GM21526 (cell line): ENCODE measurements around the gene ZNF837.
A peak's percentile ranks its signal among the peaks of the same experiment; 100 is the strongest.
"Not testable (repeated sequence)": the region's sequence is repeated elsewhere in the genome, so short reads cannot be mapped to it uniquely, and the experiment has no call there.

Source experiments
- ATAC-seq: cut with Tn5 transposase; IDR thresholded peaks from one replicate; pipeline ENCODE4 v1.9.1; 2021; ENCODE audit warnings: moderate library complexity; ENCODE audit not compliant: unreplicated experiment, low FRiP score

ZNF837 gene

GRCh38 chr19:58351990-58352755, 28.7 kb downstream of the ZNF837 start:
- no peak for ATAC-seq

GRCh38 chr19:58351558-58351878, 29.3 kb downstream of the ZNF837 start:
- ATAC-seq: no peak

- no peak for ATAC-seq
These were observed 29.8 kb downstream of the ZNF837 start for GRCh38 chr19:58350871-58351557.

- ATAC-seq: no peak
These were observed 30.6 kb downstream of the ZNF837 start for GRCh38 chr19:58350001-58350861.

GRCh38 chr19:58349590-58349989, 31.2 kb downstream of the ZNF837 start:
- ATAC-seq: no peak

GRCh38 chr19:58348080-58348479, 32.8 kb downstream of the ZNF837 start:
- ATAC-seq: not testable (repeated sequence)

- ATAC-seq: peak; percentile 77
These were observed 33.6 kb downstream of the ZNF837 start for GRCh38 chr19:58346961-58347929.

- ATAC-seq: no peak
These were observed 35.3 kb downstream of the ZNF837 start for GRCh38 chr19:58345558-58345957.

- ATAC-seq: no peak
These were observed 41.8 kb downstream of the ZNF837 start for GRCh38 chr19:58338825-58339558.

GRCh38 chr19:58338336-58338735, 42.5 kb downstream of the ZNF837 start:
- ATAC-seq: no peak

- no peak for ATAC-seq
These were observed 44.0 kb downstream of the ZNF837 start for GRCh38 chr19:58336820-58337219.

GRCh38 chr19:58336216-58336615, 44.6 kb downstream of the ZNF837 start:
- ATAC-seq: no peak

- ATAC-seq: no peak
These were observed 45.2 kb downstream of the ZNF837 start for GRCh38 chr19:58335630-58336029.

- ATAC-seq: no peak
These were observed 46.1 kb downstream of the ZNF837 start for GRCh38 chr19:58334691-58335249.

GRCh38 chr19:58332697-58333096, 48.1 kb downstream of the ZNF837 start:
- ATAC-seq: no peak

- ATAC-seq: no peak
These were observed 50.4 kb downstream of the ZNF837 start for GRCh38 chr19:58330458-58330857.

GRCh38 chr19:58328999-58329398, 51.8 kb downstream of the ZNF837 start:
- no peak for ATAC-seq

- ATAC-seq: peak; percentile 77
These were observed 53.7 kb downstream of the ZNF837 start, which contains the start of gene ZSCAN22 for GRCh38 chr19:58326914-58327726. ZSCAN22 (plus strand) TSS chr19:58326994; CDS start chr19:58334803, 7,809 bp downstream.
